Neural crest cell (in vitro differentiated cells): ENCODE data around the gene SPATA32. TPM values are rescaled to one million over a fixed set of nuclear protein-coding genes. Genes with fewer than 3 reads are reported as not detected.

Experiments
- DNase-seq: peaks from one replicate; pipeline ENCODE4 v3.0.0; 2021; ENCODE audit warnings: low read depth, mixed read lengths, low spot score
- H3K27ac Mint-ChIP-seq: one replicate; pipeline ENCODE4 v1.8.0; 2021; ENCODE audit warnings: mild to moderate bottlenecking, mixed read lengths; ENCODE audit not compliant: unreplicated experiment
- H3K27me3 Mint-ChIP-seq: 2 replicates; pipeline ENCODE4 v1.8.0; 2021; ENCODE audit warnings: low read depth, mild to moderate bottlenecking, mixed read lengths
- H3K36me3 Mint-ChIP-seq: 2 replicates; pipeline ENCODE4 v1.8.0; 2021; ENCODE audit warnings: low read depth, mild to moderate bottlenecking, mixed read lengths
- H3K4me1 Mint-ChIP-seq: 2 replicates; pipeline ENCODE4 v1.8.0; 2021; ENCODE audit warnings: mixed read lengths
- H3K4me3 Mint-ChIP-seq: one replicate; pipeline ENCODE4 v1.8.0; 2021; ENCODE audit warnings: mild to moderate bottlenecking, mixed read lengths
- H3K9me3 Mint-ChIP-seq: 2 replicates; pipeline ENCODE4 v1.8.0; 2021; ENCODE audit warnings: mixed read lengths
- total RNA-seq: library from RNA; stranded (reverse); gene quantifications from 2 replicates; pipeline ENCODE4 v1.2.1, GENCODE V29; 2021
- TF ChIP-seq, protein P1 (sequence below): fragments of 200-600 bp; sonication (generic); conservative IDR thresholded peaks from 2 replicates; pipeline ENCODE4 v1.5.0; 2021; ENCODE audit warnings: antibody characterized with exemption, mild to moderate bottlenecking

The SPATA32 gene
- total RNA-seq, 1 donor from 2014 or later: 0.23 TPM

DNA sequence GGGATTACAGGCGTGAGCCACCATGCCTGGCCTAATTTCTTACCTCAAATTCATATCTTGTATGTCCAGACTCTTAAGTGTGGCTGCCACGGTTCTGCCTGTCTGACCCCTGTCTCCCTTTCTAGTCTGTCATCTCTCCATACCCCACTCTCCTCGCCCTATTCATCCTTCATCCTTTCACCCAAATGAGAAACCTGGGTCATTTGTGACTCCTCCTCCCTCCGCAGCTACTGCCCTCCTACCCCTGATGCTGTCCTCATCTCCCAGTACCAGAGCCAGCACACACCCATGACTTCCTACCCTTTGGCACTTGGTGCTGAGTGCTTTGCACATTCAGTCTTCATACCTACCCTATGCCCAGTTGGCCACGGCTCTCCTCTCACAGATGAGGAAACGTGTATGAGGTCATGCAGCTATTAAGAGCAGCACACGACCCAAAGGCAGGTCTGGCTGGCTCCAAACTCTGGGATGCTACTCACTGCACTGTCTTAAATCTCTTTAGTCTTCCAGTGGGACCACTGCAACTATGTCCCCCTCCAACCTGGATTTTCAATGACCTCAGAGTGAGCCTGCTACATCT lies 1.6 kb downstream of the SPATA32 start:
- Mint-ChIP-seq H3K9me3 (no peaks in the 10 kb centered on the region), H3K27ac (no peak overlapping the region), H3K36me3 (no peaks in the 10 kb centered on the region), H3K27me3 (peaks cover 18% of the 10 kb centered on the region), H3K4me3 (peak overlapping the region; percentile 56), H3K4me1 (peaks cover 6% of the 10 kb centered on the region)
- no peak for DNase-seq
- TF ChIP-seq, protein P1, sequence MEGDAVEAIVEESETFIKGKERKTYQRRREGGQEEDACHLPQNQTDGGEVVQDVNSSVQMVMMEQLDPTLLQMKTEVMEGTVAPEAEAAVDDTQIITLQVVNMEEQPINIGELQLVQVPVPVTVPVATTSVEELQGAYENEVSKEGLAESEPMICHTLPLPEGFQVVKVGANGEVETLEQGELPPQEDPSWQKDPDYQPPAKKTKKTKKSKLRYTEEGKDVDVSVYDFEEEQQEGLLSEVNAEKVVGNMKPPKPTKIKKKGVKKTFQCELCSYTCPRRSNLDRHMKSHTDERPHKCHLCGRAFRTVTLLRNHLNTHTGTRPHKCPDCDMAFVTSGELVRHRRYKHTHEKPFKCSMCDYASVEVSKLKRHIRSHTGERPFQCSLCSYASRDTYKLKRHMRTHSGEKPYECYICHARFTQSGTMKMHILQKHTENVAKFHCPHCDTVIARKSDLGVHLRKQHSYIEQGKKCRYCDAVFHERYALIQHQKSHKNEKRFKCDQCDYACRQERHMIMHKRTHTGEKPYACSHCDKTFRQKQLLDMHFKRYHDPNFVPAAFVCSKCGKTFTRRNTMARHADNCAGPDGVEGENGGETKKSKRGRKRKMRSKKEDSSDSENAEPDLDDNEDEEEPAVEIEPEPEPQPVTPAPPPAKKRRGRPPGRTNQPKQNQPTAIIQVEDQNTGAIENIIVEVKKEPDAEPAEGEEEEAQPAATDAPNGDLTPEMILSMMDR: no peak

DNA sequence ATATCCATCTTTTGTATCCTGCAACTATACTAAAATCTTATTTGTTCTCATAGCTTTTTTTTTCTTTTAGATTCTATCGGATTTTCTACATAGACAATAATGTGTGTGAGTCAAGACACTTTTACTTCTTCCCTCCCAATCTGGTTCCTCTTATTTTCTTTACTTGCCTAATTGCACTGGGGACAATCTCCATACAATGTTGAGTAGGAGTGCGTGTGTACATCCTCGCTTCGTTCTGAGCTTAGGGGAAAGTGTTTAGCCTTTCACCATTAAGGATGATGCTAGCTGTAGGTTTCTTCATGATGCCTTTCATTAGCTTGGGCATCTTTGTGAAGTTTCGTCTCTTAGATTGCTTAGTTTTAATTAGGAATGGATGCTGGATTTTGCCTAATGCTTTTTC lies 2.9 kb downstream of the SPATA32 start:
- H3K4me3 Mint-ChIP-seq: no peak overlapping the region
- peaks cover 18% of the 10 kb centered on the region for H3K27me3 Mint-ChIP-seq
- no peak for DNase-seq
- H3K36me3 Mint-ChIP-seq: no peaks in the 10 kb centered on the region
- no peak overlapping the region for H3K27ac Mint-ChIP-seq
- H3K4me1 Mint-ChIP-seq: peaks cover 14% of the 10 kb centered on the region
- TF ChIP-seq, protein P1: no peak
- no peaks in the 10 kb centered on the region for H3K9me3 Mint-ChIP-seq

DNA sequence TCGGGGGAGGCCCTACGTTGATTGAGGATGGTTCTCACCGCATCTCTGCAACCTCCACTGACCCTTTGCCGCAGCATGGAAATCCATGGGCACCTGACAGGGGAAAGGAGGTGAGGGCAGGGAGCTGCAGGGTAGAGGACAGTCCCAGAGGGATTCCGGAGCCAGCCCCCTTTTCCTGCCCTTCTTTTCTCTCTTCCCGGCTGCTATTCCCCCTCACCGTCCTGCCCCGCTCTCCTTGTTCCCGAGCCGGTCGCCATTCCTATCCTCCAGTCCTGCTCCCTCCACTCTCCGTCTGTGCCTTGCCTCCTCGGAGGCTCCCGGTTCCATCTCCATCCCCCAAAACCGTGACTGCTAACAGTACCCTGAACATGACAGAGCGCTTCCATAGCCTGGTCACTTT lies 4.8 kb downstream of the SPATA32 start:
- DNase-seq: no peak
- Mint-ChIP-seq H3K27me3 (peaks cover 16% of the 10 kb centered on the region), H3K27ac (no peak overlapping the region), H3K36me3 (no peaks in the 10 kb centered on the region), H3K4me1 (peaks cover 10% of the 10 kb centered on the region), H3K4me3 (no peak overlapping the region), H3K9me3 (no peaks in the 10 kb centered on the region)
- TF ChIP-seq, protein P1: no peak

DNA sequence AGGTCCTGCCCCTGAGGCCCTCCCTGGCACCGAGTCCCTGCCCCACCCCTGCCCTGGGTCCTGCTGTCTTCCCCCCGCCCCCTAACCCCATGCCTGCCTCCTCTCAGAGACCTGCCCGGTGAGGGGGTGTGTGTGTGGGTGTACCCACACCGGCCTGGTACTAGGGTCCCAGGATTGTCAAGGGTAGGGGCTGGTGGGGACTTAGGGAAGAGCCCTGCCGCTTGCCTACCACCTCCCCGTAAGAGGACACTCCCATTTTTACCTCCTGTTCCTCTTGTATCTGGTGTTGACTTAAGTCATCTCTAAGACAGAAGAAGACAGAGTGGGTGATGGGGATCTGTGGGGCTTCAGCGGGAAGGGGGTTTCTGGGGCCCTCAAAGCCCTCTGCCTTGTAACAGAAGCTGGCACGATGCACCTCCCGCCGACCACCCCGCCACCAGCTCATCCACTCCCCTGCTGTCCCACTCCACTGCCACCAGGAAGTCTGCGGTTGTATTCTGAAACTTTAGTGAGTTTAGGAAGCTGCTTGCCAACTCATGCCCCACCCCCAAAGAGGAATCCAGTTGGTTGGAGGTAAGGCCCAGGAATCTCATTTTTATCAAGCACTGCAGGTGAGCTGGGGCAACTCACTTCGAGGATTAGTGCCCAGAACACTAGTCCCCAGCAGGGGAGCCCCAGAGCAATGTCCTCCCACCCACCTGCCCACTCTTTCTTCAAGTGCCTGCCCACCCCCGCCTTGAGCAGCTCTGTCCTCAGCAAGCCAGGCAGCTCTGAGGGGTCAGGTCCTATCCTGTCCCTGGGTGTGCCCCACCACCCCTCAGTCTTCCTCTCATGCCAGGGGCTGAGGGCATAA lies 5.6 kb downstream of the SPATA32 start:
- DNase-seq: no peak
- TF ChIP-seq, protein P1: peak; percentile 31
- no peak overlapping the region for H3K27ac Mint-ChIP-seq
- H3K27me3 Mint-ChIP-seq: peaks cover 14% of the 10 kb centered on the region
- no peaks in the 10 kb centered on the region for H3K9me3 Mint-ChIP-seq
- no peak overlapping the region for H3K4me3 Mint-ChIP-seq
- H3K36me3 Mint-ChIP-seq: no peaks in the 10 kb centered on the region
- peaks cover 10% of the 10 kb centered on the region for H3K4me1 Mint-ChIP-seq

DNA sequence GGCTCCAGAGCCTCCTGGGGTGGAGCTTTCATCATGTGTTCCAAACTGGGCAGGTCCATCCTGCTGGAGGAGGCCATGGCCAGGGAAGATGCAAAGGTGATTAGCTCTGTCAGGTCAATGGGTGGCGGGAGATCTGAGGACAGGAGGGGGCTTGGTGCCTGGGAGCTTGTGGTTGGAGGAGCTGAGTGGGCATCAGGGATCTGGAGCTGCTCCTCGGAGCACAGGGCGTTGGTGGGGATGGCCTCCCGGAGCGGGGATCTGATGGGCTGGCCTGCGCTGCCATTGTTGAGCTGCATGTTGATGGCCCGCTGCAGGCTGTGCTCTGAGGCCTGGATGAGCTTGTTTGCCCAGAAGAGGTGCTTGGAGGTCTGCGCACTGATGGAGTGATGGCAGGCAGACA lies 6.5 kb downstream of the SPATA32 start:
- no peak overlapping the region for H3K4me3 Mint-ChIP-seq
- H3K9me3 Mint-ChIP-seq: no peaks in the 10 kb centered on the region
- H3K27ac Mint-ChIP-seq: no peak overlapping the region
- TF ChIP-seq, protein P1: no peak
- H3K36me3 Mint-ChIP-seq: no peaks in the 10 kb centered on the region
- peaks cover 10% of the 10 kb centered on the region for H3K4me1 Mint-ChIP-seq
- H3K27me3 Mint-ChIP-seq: peaks cover 6% of the 10 kb centered on the region
- no peak for DNase-seq
